HUDEP-2 (cell line): Measurements from ENCODE around the gene FAM216B.

Experiments used
- DNase-seq, 76 experiments: peaks; one replicate each; lab custom pipeline; 2025; ENCODE audit not compliant: unreplicated experiment in 76 of 76; lab: John Stamatoyannopoulos, UW

FAM216B gene

GRCh38 chr13:42821437-42821836 is 40.1 kb downstream of the FAM216B start:
- DNase-seq, result no peak

GRCh38 chr13:42832341-42833096 is 51.1 kb downstream of the FAM216B start:
- no peak for DNase-seq

GRCh38 chr13:42834946-42835345 is 53.6 kb downstream of the FAM216B start:
- no peak for DNase-seq

GRCh38 chr13:42836930-42837690 is 55.7 kb downstream of the FAM216B start:
- no peak for DNase-seq
